Forelimb muscle (tissue), 1 donor: ENCODE data around the gene SERGEF. TPM values are rescaled to one million over a fixed set of nuclear protein-coding genes. Genes with fewer than 3 reads are reported as not detected.

ENCODE experiments used
- DNase-seq: peaks from one replicate; pipeline ENCODE4 v3.0.0-alpha.2; 2013; ENCODE audit warnings: low read depth
- polyA plus RNA-seq: library from polyadenylated mRNA; unstranded; fragments of 120-200 nt; gene quantifications from one replicate; pipeline ENCODE4 v1.2.1, GENCODE V29; 2013; ENCODE audit not compliant: insufficient read length

SERGEF gene
- polyA plus RNA-seq, 1 donor = 10.4 TPM

DNA sequence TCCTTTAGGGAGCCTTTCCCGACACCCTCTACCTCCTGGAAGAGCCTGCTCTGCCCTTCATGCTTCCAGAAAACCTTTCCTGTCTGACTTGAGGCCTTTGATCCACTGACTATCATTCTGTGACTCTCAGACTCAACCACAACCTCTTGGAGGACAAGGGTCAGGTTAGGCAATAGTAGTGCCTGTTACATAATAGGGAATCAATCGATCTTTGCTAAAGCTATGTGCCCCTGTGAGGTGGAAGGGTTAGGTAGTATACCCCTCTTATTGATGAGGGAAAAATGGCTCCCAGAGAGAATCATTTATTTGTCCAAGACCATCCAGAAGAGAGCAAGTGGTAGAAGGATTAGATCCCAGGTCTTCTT is 262.1 kb downstream of the SERGEF start:
- DNase-seq = no peak

DNA sequence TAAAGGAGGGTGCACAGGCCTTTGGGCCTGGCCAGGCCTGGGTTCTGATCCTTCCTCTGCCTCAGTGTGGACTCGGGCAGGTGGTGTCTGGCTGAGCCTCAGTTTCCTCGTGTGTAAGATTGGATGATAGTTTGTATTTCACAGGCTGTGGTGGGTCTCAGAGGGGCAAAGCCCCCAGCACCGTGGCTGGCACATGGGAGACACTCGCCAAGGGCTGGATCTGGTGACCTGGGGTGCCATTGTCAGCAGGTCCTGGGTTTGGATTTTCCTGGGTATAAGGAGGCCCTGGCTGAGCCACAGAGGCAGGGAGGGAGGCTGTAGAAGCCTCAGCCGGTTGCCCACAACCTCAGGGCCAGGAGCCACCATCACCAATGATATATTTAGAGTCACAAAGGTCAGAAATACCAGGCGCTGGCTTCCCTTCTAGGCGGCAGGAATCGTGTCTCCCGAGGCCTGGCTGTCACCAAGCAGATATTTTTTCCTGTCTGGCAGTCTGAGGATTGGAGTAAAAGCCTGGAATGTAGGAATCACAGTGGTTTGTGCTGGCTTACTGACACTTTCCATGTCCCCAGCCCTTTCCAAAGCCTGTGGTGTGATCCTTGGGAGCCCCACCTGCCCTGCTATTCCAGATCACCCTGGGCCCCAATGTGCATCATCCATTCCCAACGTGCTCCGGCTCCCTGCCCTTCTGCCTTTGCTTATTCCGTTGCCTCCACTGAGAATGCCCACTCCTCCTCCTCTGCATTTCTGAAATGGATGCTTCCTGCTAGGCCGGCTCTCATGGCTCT is 262.6 kb downstream of the SERGEF start:
- no peak for DNase-seq

DNA sequence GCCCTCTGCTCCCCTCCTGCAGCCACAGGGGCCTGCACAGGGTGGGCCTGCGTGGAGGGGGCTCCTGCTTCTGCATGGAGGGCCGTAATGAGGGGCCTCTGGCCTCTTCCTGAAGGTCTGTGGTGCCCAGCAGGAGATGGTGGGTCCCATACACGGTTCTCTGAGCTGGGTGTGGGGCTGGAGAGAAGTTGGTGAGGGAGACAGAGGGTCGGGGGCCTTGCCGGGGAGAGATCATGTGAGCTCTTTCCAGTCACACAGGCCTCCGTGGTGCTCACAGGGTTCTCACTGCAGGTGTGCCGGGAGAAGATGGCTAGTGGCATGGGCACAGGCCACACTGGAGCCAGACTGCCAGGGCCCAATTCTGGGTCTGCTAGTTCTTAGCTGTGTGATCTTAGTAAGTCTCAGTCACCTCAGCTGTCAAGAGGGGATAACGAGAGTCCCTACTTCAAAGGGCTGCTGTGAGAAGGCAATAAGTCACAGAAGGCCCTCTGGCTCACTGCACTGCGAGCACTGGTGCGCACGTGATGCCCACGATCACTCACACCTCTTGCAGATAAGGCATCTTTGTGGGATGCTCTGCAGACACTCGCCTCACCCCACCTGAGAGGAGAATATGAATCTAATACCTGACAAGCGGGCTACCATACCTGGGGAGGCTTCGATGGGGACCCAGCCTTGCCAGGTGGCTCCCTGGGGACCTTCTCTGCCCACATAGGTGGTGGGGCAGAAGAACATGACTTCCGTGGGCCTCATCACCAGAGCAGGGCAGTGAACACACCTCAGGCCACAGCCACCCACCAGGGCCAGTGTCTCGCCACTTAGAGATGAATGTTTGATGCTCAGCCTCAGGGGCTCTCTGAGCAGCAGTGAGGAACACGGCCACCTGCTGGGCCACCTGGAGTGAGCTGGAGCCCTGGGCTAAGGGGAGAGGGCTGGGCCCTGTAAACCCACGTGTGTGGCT is 263.8 kb downstream of the SERGEF start:
- no peak for DNase-seq

DNA sequence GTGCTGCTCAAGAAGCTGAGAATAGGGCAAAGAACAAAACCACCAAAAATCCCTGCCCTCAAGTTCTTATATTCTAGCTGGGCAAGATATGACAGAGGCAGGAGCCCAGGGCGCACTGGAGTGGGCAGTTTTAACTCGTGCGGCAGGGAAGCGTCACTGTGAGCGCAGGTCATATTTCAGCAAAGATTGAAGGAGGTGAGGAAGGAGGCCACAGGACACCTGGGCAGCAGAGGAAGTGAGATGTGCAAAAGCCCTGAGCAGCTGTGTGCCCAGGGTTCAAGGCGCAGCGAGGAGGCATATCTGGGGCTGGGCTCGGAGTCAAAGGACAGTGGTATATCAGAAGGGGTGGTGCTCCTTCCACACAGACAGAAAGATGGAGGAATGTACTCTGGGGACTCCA is 264.8 kb downstream of the SERGEF start:
- DNase-seq = no peak

DNA sequence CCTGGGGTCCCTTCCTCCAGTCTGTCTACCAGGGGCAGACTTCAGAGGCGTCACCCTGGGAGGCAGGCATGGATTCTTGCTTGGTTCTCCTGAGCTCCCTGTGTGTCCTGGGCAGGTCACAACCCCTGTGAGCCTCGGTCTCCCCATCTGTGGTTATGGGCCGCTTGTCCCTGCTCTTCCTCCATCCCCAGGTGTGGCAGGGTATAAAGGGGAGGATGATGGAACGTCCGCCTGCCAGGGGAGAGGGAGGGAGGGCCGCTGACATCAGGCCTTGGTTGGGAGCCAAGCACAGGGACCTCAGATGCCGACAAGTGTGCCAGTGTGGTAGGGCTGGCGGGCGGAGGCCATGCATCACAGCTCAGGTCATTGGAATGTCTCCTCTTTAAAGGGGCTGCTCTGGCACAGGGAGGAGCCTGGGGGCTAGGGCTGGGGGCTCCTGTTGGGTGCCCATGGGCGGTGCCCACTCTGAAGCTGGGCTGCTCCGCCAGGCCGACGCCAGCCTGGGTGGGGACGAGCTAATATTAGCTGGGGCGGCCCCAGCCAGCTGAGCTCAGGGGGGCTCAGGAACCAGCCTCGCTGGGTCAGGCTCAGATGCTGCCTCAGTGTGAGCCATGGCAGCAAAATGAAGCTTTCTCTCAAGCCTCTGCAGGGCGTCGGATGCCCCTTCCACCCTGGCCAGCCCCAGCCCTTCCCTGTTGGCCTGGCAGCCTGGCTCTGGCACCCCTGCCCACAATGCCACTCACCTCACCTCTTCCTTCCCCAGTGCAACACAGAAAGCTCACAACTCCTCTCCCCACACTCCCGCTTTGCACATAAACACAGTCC is 265.5 kb downstream of the SERGEF start:
- DNase-seq = no peak

DNA sequence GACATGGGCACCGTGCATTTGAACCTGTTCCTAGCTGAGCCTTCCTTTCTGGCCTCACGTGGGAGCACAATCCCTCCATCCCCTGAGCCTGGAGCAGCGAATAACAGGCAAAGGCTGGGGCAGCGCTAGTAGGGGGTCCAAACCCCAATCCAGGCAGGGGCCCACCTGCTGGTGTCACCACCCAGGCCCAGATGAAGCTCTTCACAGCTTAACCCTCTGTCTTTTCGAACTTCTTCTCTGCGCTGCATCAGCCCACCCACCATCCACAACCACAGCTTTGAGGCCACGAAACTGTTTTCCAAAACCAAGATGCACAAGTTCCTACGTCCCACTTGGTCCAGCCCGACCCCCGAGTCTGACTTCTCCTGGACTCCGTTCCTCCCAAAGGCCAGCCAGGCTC is 266.8 kb downstream of the SERGEF start:
- no peak for DNase-seq

DNA sequence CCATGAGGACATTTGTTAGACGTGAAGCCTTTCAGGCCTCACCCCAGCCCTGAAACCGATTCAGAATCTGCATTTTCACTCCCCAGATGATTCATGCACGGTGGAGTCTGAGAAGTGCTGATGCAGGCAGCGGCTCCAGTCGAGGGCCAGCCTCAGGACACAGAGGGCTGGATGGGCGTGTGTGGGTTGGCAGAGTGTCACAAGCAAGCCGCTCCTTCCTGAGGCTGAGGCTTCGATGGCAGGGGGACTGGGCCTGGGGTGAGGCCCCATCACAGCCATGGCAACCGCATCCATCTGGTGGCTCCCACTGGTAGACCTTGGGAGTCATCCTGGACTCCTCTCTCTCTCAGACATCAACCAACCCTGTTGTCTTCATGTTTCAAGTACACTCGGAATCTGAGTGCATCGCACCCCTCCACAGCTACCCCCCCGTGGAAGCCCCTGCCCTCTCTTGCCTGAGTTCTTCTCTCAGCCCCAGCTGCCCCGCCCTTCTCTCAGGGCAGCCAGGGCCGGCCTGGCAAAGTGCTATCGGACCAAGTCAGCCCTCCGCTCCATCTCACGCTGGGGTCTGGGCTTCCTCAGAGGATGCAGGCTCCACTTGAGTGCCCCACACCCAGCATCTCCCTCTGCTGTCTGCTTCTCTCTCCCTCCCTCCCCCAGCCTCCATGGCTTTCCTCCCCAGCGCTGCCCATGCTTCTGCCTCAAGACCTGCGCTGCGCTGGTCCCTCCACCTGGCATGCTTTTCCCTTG is 267.6 kb downstream of the SERGEF start:
- DNase-seq = no peak

DNA sequence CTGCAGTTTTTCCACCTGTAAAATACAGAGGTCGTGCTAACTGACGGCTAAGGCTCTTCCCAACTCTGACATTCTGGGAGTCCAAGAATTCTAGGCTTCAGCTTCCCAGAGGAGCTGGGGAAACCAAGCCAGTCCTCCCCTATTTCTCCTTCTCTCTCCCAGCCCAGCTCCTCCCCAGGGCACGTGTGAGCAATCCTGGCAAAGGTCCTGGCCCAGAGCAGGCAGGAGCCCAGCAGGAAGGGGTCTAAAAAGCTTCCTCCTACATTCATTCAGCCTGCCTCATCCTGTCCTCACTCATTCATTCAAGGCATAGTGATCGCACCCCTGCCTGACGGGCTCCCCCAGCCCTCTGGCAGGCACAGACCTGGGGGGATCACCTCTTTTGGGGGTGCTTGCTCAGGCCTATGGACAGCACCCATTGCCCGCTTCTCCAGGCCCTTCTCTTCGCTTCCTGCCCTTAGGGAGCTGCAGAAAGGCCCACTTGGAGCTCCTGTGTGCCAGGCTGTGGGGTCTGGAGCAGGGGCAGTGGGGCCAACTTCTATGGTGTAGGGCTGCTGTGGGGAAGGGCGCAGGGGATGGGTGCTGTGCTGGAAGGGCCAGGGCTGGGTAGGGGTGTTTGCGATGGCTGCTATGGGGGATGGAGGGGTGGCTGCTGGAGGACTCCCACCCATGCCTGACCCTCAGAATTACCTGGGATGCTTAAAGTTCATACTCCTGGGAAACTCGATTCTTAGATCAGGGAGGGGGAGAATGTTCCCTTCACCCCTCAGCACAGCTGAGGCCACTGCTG is 268.5 kb downstream of the SERGEF start:
- no peak for DNase-seq

DNA sequence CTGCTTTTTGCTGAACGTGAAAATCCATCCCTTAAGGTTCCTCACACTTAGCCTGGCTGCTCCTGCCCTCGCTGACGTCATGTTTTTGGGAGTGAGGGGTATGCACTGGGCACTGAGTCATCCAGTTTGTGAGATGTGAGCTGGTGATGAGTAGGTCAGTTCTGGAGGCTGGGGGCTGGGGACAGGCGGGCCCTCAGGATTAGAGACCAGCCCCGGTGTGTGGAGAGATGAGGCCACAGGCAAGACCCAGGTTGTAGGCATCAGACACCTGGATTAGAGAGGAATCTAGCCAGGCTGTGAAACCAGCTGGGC is 269.1 kb downstream of the SERGEF start:
- DNase-seq = no peak

DNA sequence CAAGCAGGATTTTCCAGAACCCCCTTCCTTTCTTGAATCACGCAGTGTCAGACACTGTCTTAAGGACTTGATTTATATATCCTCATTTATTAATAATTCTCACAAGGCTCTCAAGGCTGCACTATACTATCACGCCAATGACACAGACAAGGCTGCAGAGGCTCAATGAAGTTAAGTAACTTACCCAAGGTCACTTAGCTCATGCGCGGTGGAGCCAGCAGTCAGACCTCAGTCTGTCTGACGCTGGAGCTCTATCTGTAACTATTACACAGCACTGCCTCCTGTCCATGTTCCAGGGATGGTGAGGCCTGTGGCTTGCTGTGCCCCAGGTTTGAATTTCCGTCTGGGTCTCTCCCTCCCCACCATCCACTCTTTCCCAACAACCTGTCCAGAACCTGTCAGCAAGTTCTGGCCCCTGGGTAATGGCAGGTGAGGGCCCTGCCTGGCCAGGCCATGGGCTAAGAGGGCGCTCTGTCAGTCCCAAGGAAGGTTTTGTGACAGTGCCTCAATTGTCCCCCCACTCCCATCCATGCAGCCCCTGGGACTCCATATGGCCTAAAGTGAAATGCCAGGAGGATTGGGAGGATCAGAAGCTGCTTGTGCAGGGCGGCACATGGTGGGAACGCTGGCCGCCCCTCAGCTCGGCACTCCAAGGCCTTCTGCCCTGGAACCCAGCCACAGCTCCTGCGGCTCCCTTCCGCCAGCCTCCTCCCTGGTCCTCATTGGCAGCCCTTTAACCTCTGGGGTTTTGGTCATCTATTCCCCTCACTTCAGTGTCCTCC is 269.6 kb downstream of the SERGEF start:
- DNase-seq = no peak

DNA sequence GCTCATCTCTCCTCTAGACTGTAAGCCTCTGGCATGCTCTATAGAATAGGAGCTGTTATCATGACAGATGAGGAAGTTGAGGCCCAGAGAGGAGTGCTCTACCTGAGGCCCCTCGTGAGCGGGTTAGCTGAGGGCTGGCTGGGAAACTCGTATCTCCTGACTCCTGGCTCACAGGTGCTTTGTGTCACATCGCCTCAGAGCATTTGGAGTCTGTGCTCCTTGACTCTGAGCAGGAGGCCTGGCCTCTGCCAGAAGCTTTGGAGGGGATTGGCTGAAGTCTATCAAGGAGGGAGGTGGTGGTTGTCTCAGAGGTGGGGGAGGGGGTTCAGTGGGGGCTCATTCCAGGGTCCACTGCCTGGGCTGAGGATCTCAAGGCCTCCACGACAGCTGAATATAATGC is 270.8 kb downstream of the SERGEF start:
- no peak for DNase-seq

DNA sequence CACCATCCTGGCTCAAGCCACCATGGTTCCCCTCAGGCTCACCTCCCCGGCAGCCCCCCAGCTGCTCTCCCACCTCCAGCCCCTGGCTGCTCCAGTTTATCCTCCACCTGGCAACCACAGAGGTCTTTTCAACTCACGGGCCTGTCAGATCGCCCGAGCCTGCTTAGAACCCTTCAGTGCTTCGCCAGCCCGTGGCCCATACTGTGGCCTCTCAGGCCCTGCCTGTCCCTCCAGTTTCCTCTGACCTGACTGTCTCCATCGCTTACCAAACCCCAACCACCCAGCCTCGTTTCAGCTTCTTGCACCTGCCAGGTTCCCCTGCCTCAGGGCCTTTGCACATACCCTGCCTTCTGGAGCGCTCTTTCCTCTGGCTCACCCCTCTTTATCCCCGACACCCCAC is 271.4 kb downstream of the SERGEF start:
- no peak for DNase-seq

DNA sequence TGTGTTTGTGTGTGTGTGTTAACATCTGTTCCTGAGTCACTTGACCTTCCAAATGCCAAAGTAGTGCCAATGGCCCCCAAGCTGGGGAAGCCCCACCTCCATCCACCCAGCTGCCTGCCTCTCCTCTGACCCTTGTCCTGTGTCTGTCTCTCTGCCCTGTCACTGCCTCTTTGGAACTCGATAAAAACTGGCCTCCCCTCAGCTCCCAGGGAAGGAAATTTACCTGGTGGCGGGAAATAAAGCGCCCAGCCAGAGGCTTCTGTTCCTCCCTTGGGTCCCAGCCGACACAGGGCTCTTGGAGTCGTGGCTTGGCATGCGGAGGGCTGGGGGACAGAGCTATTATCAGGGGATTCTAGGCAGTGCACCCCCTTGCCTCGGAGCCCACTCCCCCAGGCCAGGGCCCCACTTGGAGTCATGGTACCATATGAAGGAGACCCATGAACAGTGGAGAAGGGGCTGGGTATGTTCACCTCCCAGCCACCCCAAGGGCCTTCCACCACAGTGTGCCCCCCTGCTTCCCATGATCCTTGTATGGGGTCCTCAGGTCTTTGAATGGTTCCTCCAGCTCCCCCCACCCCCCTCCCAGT is 272.1 kb downstream of the SERGEF start:
- no peak for DNase-seq

DNA sequence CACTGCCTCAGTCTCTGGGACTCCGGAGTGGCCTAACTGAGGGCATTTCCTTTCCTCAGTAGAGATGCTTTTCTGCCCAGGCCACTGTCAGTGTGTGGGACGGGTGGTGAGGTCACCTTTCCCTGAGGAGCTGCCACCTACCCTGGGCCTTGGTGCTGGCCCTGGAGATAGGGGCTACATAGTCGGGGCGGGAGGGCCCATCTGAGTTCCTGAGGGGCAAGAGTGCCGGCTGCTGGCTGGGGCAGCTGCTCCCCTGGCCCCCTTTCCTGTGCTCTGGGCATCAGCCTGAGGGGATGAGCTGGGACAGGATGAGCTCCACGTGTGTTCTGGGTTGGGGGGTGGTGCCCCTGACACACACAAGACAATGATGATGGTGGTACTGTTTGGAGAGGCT is 272.9 kb downstream of the SERGEF start:
- no peak for DNase-seq

DNA sequence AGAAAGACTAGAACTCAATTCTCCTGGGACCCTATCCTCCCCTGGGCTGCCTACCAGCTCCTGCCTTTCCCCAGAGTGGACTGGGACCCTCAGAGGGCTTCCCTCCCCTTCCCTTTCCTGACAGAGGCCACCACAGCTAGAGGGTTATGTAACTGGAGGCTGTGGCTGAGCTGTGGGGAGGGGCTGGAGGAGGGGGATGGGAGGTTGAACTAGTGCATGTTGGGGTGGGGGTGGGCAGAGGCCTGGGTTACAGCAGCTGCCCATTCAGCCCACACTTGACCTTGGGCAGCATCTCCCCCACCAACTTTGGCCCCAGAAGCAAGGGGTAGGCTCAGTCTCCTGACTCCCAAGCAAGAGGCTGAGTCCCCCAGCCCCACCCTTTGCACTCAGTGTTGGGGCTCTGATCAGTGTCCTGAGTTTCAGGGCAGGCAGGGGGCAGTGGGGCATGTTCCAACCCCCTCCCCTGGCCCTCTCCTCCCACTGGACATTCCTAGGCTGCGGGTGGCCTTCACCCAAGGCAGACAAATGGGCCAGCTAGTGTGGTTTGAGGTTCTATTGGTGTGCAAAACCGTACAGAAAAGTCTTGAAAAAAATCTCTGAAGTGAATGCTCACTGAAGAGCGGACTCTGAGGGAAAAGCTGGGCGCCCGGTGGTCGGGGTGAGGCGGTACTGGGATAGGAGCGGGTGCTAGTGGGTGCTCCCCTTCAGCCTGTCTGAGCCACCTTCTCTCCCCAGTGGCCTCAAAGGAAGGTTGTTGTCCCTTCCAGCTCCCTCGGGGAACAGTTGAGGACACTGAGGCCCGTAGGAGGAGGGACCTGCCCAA is 274.5 kb downstream of the SERGEF start:
- DNase-seq = no peak
